SK-N-SH (cell line): ENCODE measurements around the gene METTL9. TPM values are rescaled to one million over a fixed set of nuclear protein-coding genes. Genes with fewer than 3 reads are reported as not detected.

Experiments
- CTCF ChIA-PET: fragments of 300-600, 350-600 bp; formaldehyde crosslinking; extraction: SDS; loops from one replicate; lab custom pipeline; 2021; lab: Yijun Ruan, JAX
- POLR2A ChIA-PET: fragments of 350-600 bp; sonication (Branson Sonifier 250); formaldehyde crosslinking; extraction: SDS; loops from one replicate; lab custom pipeline; 2020; ENCODE audit warnings: antibody characterized with exemption, inconsistent platforms; lab: Yijun Ruan, JAX
- DNase-seq: peaks from one replicate; pipeline ENCODE4 v3.0.0; 2012
- H2AFZ ChIP-seq: fragments of 200-600 bp; sonication (generic); 2 replicates; pipeline ENCODE4 v1.8.1; 2016; ENCODE audit warnings: antibody characterized with exemption, mild to moderate bottlenecking, low read depth
- H3F3A ChIP-seq: fragments of 200-600 bp; sonication (generic); replicated peaks from 2 replicates; pipeline ENCODE3; 2016; ENCODE audit warnings: antibody characterized with exemption, mild to moderate bottlenecking; ENCODE audit not compliant: insufficient read depth
- H3K27ac ChIP-seq, 2 experiments: fragments of 200-500 bp in 1 of 2; fragments of 200-600 bp in 1 of 2; sonication (Bioruptor generic) in 1 of 2; sonication (generic), shearing (Covaris generic) in 1 of 2; 2 replicates each; pipeline versions ENCODE4 v1.5.1 to v1.6.1; 2014 to 2016; ENCODE audit warnings: low read depth in 2 of 2, inconsistent platforms in 1 of 2, low read length in 1 of 2, mild to moderate bottlenecking in 1 of 2, mixed read lengths in 1 of 2
- H3K27me3 ChIP-seq: fragments of 200-600 bp; sonication (generic), shearing (Covaris generic); 2 replicates; pipeline ENCODE4 v1.6.1; 2016; ENCODE audit warnings: mixed run types; ENCODE audit not compliant: insufficient read depth
- H3K36me3 ChIP-seq, 2 experiments: fragments of 200-500 bp in 1 of 2; fragments of 200-600 bp in 1 of 2; sonication (Bioruptor generic) in 1 of 2; sonication (generic) in 1 of 2; replicated peaks in 1 of 2; 2 replicates each; pipeline versions ENCODE3 to v1.5.1; 2014 to 2016; ENCODE audit warnings: low read length in 1 of 2, mild to moderate bottlenecking in 1 of 2; ENCODE audit not compliant: insufficient read depth in 2 of 2, control insufficient read depth in 1 of 2
- H3K4me1 ChIP-seq, 2 experiments: fragments of 200-500 bp in 1 of 2; fragments of 200-600 bp in 1 of 2; sonication (Bioruptor generic) in 1 of 2; sonication (generic), shearing (Covaris generic) in 1 of 2; 2 replicates each; pipeline versions ENCODE4 v1.5.1 to v1.6.1; 2014 to 2016; ENCODE audit warnings: low read depth in 1 of 2, low read length in 1 of 2, mixed run types in 1 of 2; ENCODE audit not compliant: insufficient read depth in 2 of 2, control insufficient read depth in 1 of 2
- H3K4me2 ChIP-seq: fragments of 200-600 bp; sonication (generic), shearing (Covaris generic); 2 replicates; pipeline ENCODE4 v1.6.1; 2017; ENCODE audit warnings: mixed run types
- H3K4me3 ChIP-seq, 2 experiments: fragments of 200-500 bp in 1 of 2; fragments of 200-600 bp in 1 of 2; sonication (Bioruptor generic) in 1 of 2; sonication (generic), shearing (Covaris generic) in 1 of 2; 2 replicates each; pipeline versions ENCODE4 v1.5.1 to v1.8.1; 2014 to 2016; ENCODE audit warnings: low read depth in 2 of 2, inconsistent platforms in 1 of 2, low read length in 1 of 2, mild to moderate bottlenecking in 1 of 2, mixed read lengths in 1 of 2, moderate library complexity in 1 of 2
- H3K79me2 ChIP-seq: fragments of 200-600 bp; sonication (generic); 2 replicates; pipeline ENCODE4 v1.8.1; 2017; ENCODE audit warnings: mild to moderate bottlenecking; ENCODE audit not compliant: insufficient read depth
- H3K9ac ChIP-seq: fragments of 200-600 bp; sonication (generic); 2 replicates; pipeline ENCODE4 v1.6.1; 2017; ENCODE audit warnings: mixed run types
- H3K9me2 ChIP-seq: fragments of 200-600 bp; sonication (generic); 2 replicates; pipeline ENCODE4 v1.6.1; 2017; ENCODE audit warnings: mixed run types
- H3K9me3 ChIP-seq: fragments of 200-600 bp; sonication (generic); 2 replicates; pipeline ENCODE4 v1.6.1; 2017; ENCODE audit warnings: mixed run types, mild to moderate bottlenecking, moderate library complexity
- H4K20me1 ChIP-seq: fragments of 200-600 bp; sonication (generic); 2 replicates; pipeline ENCODE4 v1.6.1; 2017; ENCODE audit warnings: mild to moderate bottlenecking, mixed run types; ENCODE audit not compliant: insufficient read depth
- CHD2 ChIP-seq: fragments of 150-350 bp; IDR thresholded peaks from 2 replicates; pipeline ENCODE4 v1.6.1; 2018; ENCODE audit warnings: low read length; ENCODE audit not compliant: partially characterized antibody
- ELF1 ChIP-seq: IDR thresholded peaks from 2 replicates; pipeline ENCODE4 v1.4.0; 2012
- EZH2phosphoT487 ChIP-seq: fragments of 200-600 bp; sonication (generic); IDR thresholded peaks from 2 replicates; pipeline ENCODE4 v1.6.1; 2017; ENCODE audit warnings: low read depth, mixed run types, mild to moderate bottlenecking, antibody characterized with exemption, moderate library complexity, borderline replicate concordance
- FOXJ3 ChIP-seq: sonication (generic); formaldehyde crosslinking; IDR thresholded peaks from 2 replicates; pipeline ENCODE4 v1.5.1; 2020; ENCODE audit warnings: mild to moderate bottlenecking, missing genetic modification reagents
- FOXM1 ChIP-seq: IDR thresholded peaks from 2 replicates; pipeline ENCODE4 v1.4.0; 2012; ENCODE audit warnings: low read depth, mild to moderate bottlenecking
- GABPA ChIP-seq: IDR thresholded peaks from 2 replicates; pipeline ENCODE4 v1.4.0; 2012; ENCODE audit warnings: low read depth, mild to moderate bottlenecking
- JUND ChIP-seq: IDR thresholded peaks from 2 replicates; pipeline ENCODE4 v1.4.0; 2012
- MEF2A ChIP-seq: IDR thresholded peaks from 2 replicates; pipeline ENCODE4 v1.4.0; 2012; ENCODE audit warnings: low read depth, borderline replicate concordance
- MXI1 ChIP-seq: IDR thresholded peaks from 2 replicates; pipeline ENCODE4 v1.6.1; 2012; ENCODE audit warnings: mild to moderate bottlenecking, low read depth, low read length, improper control_type of control experiment
- NFIC ChIP-seq: IDR thresholded peaks from 2 replicates; pipeline ENCODE4 v1.4.0; 2012; ENCODE audit warnings: borderline replicate concordance
- POLR2AphosphoS5 ChIP-seq: IDR thresholded peaks from 2 replicates; pipeline ENCODE4 v1.6.1; 2012; ENCODE audit warnings: low read depth, low read length
- RFX5 ChIP-seq: IDR thresholded peaks from 2 replicates; pipeline ENCODE4 v1.6.1; 2012; ENCODE audit warnings: mild to moderate bottlenecking, improper control_type of control experiment, low read length
- RXRA ChIP-seq: IDR thresholded peaks from 2 replicates; pipeline ENCODE4 v1.4.0; 2012; ENCODE audit warnings: low read depth, mild to moderate bottlenecking, borderline replicate concordance
- TCF12 ChIP-seq: IDR thresholded peaks from 2 replicates; pipeline ENCODE4 v1.4.0; 2012
- TEAD4 ChIP-seq: IDR thresholded peaks from 2 replicates; pipeline ENCODE4 v1.4.0; 2012; ENCODE audit warnings: mild to moderate bottlenecking, borderline replicate concordance; ENCODE audit not compliant: insufficient read depth
- WGBS: methylation state at CpG from one replicate; pipeline ENCODE4 v1.1.6; 2017; ENCODE audit warnings: low lambda C conversion rate; 5-methylcytosine and 5-hydroxymethylcytosine counted together
- polyA plus RNA-seq, 3 experiments: library from polyadenylated mRNA; depleted of rRNA; stranded (reverse); fragments of >200 nt; gene quantifications; 2 replicates each; pipeline ENCODE4 v1.2.3, GENCODE V29; 2012
- TF ChIP-seq, protein P1 (sequence below): IDR thresholded peaks from 2 replicates; pipeline ENCODE4 v1.4.0; 2012; ENCODE audit warnings: low read depth, borderline replicate concordance
- TF ChIP-seq, protein P2 (sequence below): fragments of 150-350 bp; IDR thresholded peaks from 2 replicates; pipeline ENCODE4 v1.6.1; 2017; ENCODE audit warnings: antibody characterized with exemption, low read length, low read depth, borderline replicate concordance
- TF ChIP-seq, protein P3 (sequence below): IDR thresholded peaks from 2 replicates; pipeline ENCODE4; 2012
- TF ChIP-seq, protein P4 (sequence below): fragments of 200-600 bp; sonication (generic); IDR thresholded peaks from 2 replicates; pipeline ENCODE4 v1.6.1; 2017; ENCODE audit warnings: antibody characterized with exemption, mild to moderate bottlenecking, moderate library complexity
- TF ChIP-seq, protein P5 (sequence below): fragments of 150-350 bp; IDR thresholded peaks from 2 replicates; pipeline ENCODE4 v1.6.1; 2016; ENCODE audit warnings: mild to moderate bottlenecking, low read depth, low read length

Gene METTL9
- polyA plus RNA-seq, 1 of the 3 experiments (the other 2 are of a cell fraction) = 70.7 TPM

DNA sequence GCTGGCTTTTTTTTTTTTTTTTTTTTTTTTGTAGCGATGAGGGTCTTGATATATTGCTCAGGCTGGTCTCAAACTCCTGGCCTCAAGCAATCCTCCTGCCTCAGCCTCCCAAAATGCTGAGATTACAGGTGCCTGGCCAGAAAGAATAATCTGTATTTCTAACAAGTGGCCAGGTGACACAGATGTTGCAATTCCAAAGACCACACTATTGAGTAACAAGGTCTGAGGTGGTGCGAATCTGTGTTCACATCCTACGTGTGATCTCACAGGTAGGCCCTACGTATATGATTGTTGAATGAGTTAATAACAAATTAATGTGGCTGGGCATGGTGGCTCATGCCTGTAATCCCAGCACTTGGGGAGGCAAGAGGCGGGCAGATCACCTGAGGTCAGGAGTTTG lies 97.7 kb downstream of the METTL9 start:
- ChIA-PET POLR2A (no interaction called here), CTCF (interaction anchor here (4.2 kb wide), 1 partner anchor 11 kb away, joined by 23 read pairs; no protein-coding TSS in a partner anchor)
- Histone ChIP-seq H3K4me1 (no peaks in the 10 kb centered on the region), H3K9me3 (no peaks in the 10 kb centered on the region), H2AFZ (no peak overlapping the region), H3K27me3 (no peaks in the 10 kb centered on the region; the same call in 1 of the 2 replicates), H3K4me2 (no peak overlapping the region), H3K27ac (no peak overlapping the region), H3F3A (no peaks in the 10 kb centered on the region), H3K79me2 (no peaks in the 10 kb centered on the region), H3K4me3 (no peak overlapping the region), H3K9me2 (no peaks in the 10 kb centered on the region), H3K9ac (no peak overlapping the region), H3K36me3 (no peaks in the 10 kb centered on the region), H4K20me1 (no peaks in the 10 kb centered on the region)
- no peak for DNase-seq
- TF ChIP-seq RXRA (no peak), FOXM1 (no peak), MXI1 (no peak), POLR2AphosphoS5 (no peak), TEAD4 (no peak), CHD2 (no peak), TCF12 (no peak), FOXJ3 (CRISPR knock-in tag) (no peak), EZH2phosphoT487 (no peak), JUND (no peak), RFX5 (no peak), NFIC (no peak), ELF1 (no peak), GABPA (no peak)
- TF ChIP-seq, protein P1, sequence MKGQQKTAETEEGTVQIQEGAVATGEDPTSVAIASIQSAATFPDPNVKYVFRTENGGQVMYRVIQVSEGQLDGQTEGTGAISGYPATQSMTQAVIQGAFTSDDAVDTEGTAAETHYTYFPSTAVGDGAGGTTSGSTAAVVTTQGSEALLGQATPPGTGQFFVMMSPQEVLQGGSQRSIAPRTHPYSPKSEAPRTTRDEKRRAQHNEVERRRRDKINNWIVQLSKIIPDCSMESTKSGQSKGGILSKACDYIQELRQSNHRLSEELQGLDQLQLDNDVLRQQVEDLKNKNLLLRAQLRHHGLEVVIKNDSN = no peak
- TF ChIP-seq, protein P2, sequence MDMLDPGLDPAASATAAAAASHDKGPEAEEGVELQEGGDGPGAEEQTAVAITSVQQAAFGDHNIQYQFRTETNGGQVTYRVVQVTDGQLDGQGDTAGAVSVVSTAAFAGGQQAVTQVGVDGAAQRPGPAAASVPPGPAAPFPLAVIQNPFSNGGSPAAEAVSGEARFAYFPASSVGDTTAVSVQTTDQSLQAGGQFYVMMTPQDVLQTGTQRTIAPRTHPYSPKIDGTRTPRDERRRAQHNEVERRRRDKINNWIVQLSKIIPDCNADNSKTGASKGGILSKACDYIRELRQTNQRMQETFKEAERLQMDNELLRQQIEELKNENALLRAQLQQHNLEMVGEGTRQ = no peak
- 68% methylated on average over 5 of the region's 5 CpGs for WGBS

DNA sequence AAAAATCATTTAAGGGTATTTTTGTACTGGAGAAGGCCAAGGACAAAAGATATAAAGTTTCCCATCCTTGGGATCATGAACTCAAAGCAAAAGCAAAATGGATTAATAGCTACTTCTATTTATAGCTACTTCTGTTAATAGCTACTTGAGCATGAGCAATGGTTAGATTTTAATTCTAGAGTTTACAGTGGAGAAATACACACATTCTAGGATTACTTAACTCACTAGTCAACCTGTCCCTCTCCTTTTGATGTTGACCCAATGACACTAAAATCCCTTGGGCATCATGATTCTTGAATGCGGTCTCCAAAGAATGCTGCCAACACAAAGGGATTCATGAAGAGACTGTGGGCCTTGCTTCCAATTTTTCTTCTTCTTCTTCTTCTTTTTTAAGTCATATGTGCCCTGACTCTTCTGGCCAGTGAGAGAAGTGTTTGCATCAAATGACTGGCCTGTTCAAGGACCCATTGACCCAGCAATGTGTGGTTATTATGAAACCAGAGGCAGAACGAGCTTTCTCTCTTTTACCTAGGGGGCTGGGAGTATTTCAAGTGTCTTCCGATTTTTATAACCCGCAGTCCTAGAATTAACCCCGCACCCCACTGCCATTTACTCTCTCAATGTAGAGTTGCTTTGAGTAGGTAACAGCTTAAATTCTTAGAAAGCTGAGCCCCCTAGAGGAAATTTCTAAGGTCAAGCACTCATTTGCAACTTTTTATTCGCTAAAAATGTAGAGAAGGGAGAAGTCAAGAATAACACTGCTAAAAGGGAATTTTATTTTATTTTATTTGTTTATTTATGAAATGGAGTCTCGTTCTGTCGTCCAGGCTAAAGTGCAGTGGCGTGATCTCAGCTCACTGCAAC lies 99.0 kb downstream of the METTL9 start:
- 79% methylated on average over 9 of the region's 9 CpGs for WGBS
- DNase-seq = no peak
- TF ChIP-seq, protein P3, sequence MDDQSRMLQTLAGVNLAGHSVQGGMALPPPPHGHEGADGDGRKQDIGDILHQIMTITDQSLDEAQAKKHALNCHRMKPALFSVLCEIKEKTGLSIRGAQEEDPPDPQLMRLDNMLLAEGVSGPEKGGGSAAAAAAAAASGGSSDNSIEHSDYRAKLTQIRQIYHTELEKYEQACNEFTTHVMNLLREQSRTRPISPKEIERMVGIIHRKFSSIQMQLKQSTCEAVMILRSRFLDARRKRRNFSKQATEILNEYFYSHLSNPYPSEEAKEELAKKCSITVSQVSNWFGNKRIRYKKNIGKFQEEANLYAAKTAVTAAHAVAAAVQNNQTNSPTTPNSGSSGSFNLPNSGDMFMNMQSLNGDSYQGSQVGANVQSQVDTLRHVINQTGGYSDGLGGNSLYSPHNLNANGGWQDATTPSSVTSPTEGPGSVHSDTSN = no peak
- TF ChIP-seq, protein P4, sequence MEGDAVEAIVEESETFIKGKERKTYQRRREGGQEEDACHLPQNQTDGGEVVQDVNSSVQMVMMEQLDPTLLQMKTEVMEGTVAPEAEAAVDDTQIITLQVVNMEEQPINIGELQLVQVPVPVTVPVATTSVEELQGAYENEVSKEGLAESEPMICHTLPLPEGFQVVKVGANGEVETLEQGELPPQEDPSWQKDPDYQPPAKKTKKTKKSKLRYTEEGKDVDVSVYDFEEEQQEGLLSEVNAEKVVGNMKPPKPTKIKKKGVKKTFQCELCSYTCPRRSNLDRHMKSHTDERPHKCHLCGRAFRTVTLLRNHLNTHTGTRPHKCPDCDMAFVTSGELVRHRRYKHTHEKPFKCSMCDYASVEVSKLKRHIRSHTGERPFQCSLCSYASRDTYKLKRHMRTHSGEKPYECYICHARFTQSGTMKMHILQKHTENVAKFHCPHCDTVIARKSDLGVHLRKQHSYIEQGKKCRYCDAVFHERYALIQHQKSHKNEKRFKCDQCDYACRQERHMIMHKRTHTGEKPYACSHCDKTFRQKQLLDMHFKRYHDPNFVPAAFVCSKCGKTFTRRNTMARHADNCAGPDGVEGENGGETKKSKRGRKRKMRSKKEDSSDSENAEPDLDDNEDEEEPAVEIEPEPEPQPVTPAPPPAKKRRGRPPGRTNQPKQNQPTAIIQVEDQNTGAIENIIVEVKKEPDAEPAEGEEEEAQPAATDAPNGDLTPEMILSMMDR = peak; percentile 10; the same call in 1 of the 2 replicates
- TF ChIP-seq, protein P5, sequence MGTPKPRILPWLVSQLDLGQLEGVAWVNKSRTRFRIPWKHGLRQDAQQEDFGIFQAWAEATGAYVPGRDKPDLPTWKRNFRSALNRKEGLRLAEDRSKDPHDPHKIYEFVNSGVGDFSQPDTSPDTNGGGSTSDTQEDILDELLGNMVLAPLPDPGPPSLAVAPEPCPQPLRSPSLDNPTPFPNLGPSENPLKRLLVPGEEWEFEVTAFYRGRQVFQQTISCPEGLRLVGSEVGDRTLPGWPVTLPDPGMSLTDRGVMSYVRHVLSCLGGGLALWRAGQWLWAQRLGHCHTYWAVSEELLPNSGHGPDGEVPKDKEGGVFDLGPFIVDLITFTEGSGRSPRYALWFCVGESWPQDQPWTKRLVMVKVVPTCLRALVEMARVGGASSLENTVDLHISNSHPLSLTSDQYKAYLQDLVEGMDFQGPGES = no peak
- TF ChIP-seq MEF2A = no peak

More for the DNA sequence above, 99.0 kb downstream of the METTL9 start:
- no peaks in the 10 kb centered on the region for H3F3A ChIP-seq
- no peaks in the 10 kb centered on the region for H4K20me1 ChIP-seq
- no peaks in the 10 kb centered on the region for H3K9me3 ChIP-seq
- H3K9me2 ChIP-seq = no peaks in the 10 kb centered on the region
- no peaks in the 10 kb centered on the region for H3K4me1 ChIP-seq
- ChIA-PET POLR2A (no interaction called here), CTCF (interaction anchor here (1.0 to 4.1 kb wide), 5 partner anchors 10 to 115 kb away, joined by 3 to 28 read pairs (median 5); no protein-coding TSS in a partner anchor)
- no peak overlapping the region for H3K4me2 ChIP-seq
- H3K79me2 ChIP-seq = no peaks in the 10 kb centered on the region
- no peaks in the 10 kb centered on the region for H3K36me3 ChIP-seq
- no peak overlapping the region for H3K4me3 ChIP-seq
- no peak overlapping the region for H3K9ac ChIP-seq
- H2AFZ ChIP-seq = no peak overlapping the region
- H3K27ac ChIP-seq = no peak overlapping the region
- no peaks in the 10 kb centered on the region; the same call in 1 of the 2 replicates for H3K27me3 ChIP-seq
